Ascending aorta (tissue), 2 donors: ENCODE results near the gene TRIM9. TPM values are rescaled to one million over a fixed set of nuclear protein-coding genes. Genes with fewer than 3 reads are reported as not detected.

ENCODE experiments used
- DNase-seq, 2 donors: peaks; one replicate each; pipeline ENCODE4 v3.0.0-alpha.2; 2019; ENCODE audit warnings: low spot score in 2 of 2
- H3K27ac ChIP-seq, 2 donors: fragments of 200-600 bp; sonication (generic); one replicate each; pipeline ENCODE4 v1.5.1; 2016 to 2017; ENCODE audit warnings: mild to moderate bottlenecking in 1 of 2
- H3K27me3 ChIP-seq: fragments of 200-600 bp; sonication (generic); one replicate; pipeline ENCODE4 v1.5.1; 2017
- H3K36me3 ChIP-seq, 2 donors: fragments of 200-600 bp; sonication (generic); one replicate each; pipeline ENCODE4 v1.5.1; 2016
- H3K4me1 ChIP-seq, 2 donors: fragments of 200-600 bp; sonication (generic); one replicate each; pipeline ENCODE4 v1.5.1; 2016 to 2017; ENCODE audit warnings: mild to moderate bottlenecking in 1 of 2
- H3K4me3 ChIP-seq, 2 donors: fragments of 200-600 bp; sonication (generic); one replicate each; pipeline ENCODE4 v1.5.1; 2016 to 2017; ENCODE audit warnings: mild to moderate bottlenecking in 1 of 2
- H3K9me3 ChIP-seq, 2 donors: fragments of 200-600 bp; sonication (generic); one replicate each; pipeline ENCODE4 v1.5.1; 2016
- intact Hi-C: fragments of 100-400 bp; cut with DNase I; formaldehyde crosslinking; loops from one replicate; pipeline ENCODE4 v1.15.1; 2023
- total RNA-seq: library from RNA; depleted of rRNA; stranded (reverse); fragments of >200 nt; gene quantifications from one replicate; pipeline ENCODE4 v1.1.0, GENCODE V29; 2016
- TF ChIP-seq, protein P1 (sequence below), 3 experiments: fragments of 200-600 bp in 2 of 3; fragments of 450-650 bp in 1 of 3; sonication (generic) in 2 of 3; IDR thresholded peaks; one replicate each; pipeline ENCODE4 v1.5.1; 2016 to 2019; ENCODE audit warnings: antibody characterized with exemption in 3 of 3, mild to moderate bottlenecking in 1 of 3, moderate library complexity in 1 of 3

Gene TRIM9
- 4.2 TPM for total RNA-seq

DNA sequence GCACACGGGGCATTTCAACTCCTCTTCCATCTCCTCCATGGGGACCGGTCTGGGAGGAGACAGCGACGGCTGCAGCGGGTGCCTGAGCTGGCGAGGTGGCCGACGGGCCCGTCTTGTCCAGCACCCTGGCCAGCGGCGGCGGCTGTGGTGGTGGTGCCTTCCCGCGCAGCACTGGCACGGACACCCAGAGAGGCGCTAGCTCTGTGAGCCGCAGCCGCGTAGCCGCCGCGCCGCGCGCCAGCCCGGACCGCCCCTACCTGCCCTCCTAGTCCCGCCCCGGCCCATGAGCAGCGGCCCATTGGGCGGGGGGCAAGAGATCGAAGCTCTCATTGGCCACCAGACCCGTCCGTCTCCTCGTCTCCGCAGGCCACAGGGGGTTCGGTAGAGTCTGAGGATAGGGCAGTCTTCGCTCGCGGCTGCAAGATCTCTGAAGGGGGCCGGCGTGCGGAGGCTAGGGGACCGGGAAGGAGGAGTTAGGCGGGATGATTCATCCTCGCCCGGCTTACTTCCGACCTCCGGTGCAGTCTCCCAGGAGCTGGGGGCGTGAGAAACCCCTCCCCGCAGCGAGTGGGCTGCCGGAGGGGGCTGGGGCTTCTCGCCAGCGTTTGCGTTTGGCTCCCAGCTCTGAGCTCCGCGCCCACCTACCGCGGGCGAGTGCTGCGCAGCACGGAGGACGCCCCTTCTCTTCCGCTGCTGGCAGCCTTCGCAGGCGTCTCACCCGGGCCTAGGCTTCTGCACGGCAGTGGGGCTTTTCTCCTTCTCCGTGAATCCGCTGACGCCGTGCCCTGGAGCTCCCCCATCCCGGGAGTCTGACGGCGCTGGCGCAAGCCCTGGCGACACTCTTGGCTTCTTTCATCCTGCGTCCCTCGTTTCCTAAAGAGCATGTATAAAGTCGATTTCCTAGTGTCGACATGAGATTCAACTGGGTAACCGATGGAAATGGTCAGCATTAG, at the start of gene TRIM9:
Gene TRIM9, minus strand, starts transcription at position 205 of the 953 bp plus-strand sequence. Its CDS starts 166 bp downstream, at position 39.
- peak; percentile 44 to 91 for DNase-seq
- Histone ChIP-seq H3K9me3 (no peaks in the 10 kb centered on the region), H3K27ac (peak within 1 kb of the TSS; percentile 35 to 53), H3K27me3 (no peaks in the 10 kb centered on the region), H3K4me1 (peaks cover 6 to 14% of the 10 kb centered on the region in 2 donors), H3K36me3 (no peaks in the 10 kb centered on the region), H3K4me3 (peak within 1 kb of the TSS; percentile 61 to 73)
- TF ChIP-seq, protein P1, sequence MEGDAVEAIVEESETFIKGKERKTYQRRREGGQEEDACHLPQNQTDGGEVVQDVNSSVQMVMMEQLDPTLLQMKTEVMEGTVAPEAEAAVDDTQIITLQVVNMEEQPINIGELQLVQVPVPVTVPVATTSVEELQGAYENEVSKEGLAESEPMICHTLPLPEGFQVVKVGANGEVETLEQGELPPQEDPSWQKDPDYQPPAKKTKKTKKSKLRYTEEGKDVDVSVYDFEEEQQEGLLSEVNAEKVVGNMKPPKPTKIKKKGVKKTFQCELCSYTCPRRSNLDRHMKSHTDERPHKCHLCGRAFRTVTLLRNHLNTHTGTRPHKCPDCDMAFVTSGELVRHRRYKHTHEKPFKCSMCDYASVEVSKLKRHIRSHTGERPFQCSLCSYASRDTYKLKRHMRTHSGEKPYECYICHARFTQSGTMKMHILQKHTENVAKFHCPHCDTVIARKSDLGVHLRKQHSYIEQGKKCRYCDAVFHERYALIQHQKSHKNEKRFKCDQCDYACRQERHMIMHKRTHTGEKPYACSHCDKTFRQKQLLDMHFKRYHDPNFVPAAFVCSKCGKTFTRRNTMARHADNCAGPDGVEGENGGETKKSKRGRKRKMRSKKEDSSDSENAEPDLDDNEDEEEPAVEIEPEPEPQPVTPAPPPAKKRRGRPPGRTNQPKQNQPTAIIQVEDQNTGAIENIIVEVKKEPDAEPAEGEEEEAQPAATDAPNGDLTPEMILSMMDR (IDR thresholded peaks at IDR 0.05), result no peak
- intact Hi-C loops, result loop anchor here (5.0 kb wide), 1 partner anchor 133 kb away; no protein-coding TSS in a partner anchor

DNA sequence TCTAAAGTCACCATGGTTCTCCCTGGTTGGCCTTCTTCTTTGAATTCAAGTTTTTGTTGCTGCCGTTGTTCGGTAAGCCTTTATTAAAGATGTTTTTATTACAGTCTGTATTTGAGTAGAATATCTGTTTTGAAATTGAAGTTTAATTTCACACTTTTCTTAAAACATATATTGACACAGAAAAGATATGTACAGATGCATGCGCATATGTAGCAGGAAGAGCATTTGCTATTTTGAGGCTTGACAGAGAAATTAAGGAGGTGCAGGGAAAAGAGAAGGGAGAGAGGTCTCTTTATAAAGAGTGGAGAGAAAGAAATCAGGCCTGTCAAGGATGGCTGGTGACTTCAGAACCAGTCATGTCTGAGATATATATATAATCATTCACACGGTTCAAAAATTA, 46.0 kb upstream of the TRIM9 start:
- TF ChIP-seq, protein P1 (IDR thresholded peaks at IDR 0.05), result no peak
- no peak for DNase-seq
- Histone ChIP-seq H3K36me3 (no peaks in the 10 kb centered on the region), H3K4me1 (no peaks in the 10 kb centered on the region), H3K27ac (no peak overlapping the region), H3K4me3 (no peak overlapping the region), H3K27me3 (no peaks in the 10 kb centered on the region), H3K9me3 (no peaks in the 10 kb centered on the region)
- intact Hi-C loops, result no loop called here

DNA sequence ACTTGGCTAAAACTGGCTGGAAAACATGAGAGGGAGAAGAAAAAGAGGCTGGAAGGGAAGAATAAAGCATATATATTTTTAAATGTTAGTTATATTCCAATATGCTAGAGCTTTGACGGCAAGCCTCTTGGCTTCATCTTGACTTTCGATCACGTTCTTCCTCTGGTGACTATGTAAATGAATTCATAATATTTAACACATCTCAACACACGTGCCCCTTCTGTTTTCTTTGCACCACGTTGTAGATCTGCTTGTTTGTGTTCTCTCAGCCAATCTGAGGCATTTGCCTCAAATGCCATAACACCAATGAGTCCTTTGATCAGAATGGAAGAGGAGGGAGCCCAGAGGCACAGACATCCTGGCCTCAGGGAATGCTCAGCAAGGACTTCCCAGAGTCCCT, 45.4 kb upstream of the TRIM9 start:
- Histone ChIP-seq H3K4me3 (no peak overlapping the region), H3K27ac (no peak overlapping the region), H3K36me3 (no peaks in the 10 kb centered on the region), H3K4me1 (no peaks in the 10 kb centered on the region), H3K27me3 (no peaks in the 10 kb centered on the region), H3K9me3 (no peaks in the 10 kb centered on the region)
- intact Hi-C loops, result no loop called here
- TF ChIP-seq, protein P1 (IDR thresholded peaks at IDR 0.05), result no peak
- DNase-seq, result no peak

DNA sequence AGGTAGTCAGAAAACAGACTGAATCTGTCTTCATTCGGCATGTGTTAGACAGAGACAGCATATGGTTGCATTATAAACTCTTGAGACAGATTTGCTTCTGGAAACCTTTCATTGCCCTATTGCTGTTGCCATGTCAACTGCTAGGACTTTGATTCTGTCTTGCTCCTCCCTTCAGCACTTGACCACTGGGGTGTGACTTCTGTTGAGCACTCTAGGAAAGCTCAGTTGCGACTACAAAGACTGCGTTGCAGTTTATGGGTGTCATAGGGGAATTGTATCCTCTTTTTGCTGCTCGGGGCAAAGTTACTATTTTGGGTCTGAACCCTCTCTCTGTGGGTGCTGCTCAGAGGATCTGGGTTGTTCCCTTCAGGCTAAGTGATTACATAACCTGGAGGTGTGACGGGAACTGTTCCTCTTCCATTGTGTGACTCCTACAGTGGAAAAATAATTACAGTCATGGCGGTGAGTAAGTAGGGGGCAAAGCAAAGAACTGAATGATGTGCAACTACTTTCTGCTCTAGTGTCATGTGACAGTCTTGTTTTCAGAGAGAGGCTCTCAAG, 44.3 kb upstream of the TRIM9 start:
- no peaks in the 10 kb centered on the region for H3K9me3 ChIP-seq
- TF ChIP-seq, protein P1 (IDR thresholded peaks at IDR 0.05), result no peak
- H3K4me3 ChIP-seq, result no peak overlapping the region
- DNase-seq, result no peak
- H3K4me1 ChIP-seq, result no peaks in the 10 kb centered on the region
- intact Hi-C loops, result no loop called here
- H3K27ac ChIP-seq, result no peak overlapping the region
- no peaks in the 10 kb centered on the region for H3K27me3 ChIP-seq
- no peaks in the 10 kb centered on the region for H3K36me3 ChIP-seq

DNA sequence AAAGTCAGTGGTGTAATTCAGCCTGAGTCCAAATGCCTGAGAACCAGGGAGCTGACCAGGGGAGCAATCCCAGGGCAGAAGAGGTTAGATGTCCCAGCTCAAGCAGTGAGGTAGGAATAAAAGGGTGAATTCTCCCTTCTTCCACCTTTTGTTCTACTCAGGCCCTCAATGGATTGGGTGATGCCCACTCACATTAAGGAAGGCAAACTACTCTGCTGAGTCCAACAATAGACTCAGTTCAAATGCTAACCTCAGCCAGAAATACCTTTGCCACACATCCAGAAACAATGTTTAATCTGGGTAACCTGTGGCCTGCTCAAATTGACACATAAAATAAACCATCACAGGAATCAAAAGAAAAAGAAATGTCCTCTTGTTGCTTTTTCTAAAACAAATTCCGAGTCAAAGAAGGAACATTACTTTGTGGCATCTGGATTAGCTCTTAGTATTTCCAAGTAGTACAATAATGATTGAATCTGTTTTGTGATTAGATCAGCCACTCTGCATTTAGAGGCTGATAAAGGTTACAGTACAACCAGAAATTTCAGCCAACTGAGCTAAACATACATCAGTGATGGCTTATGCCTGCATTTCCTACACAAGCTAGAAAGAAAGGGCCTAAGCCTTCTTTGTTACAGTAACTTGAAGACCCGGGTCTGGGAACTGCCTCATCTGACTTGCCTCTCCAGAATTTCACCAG, 43.6 kb upstream of the TRIM9 start:
- Histone ChIP-seq H3K9me3 (no peaks in the 10 kb centered on the region), H3K27me3 (no peaks in the 10 kb centered on the region), H3K4me3 (no peak overlapping the region), H3K27ac (no peak overlapping the region), H3K36me3 (no peaks in the 10 kb centered on the region), H3K4me1 (no peaks in the 10 kb centered on the region)
- intact Hi-C loops, result no loop called here
- no peak for DNase-seq
- TF ChIP-seq, protein P1 (IDR thresholded peaks at IDR 0.05), result no peak
